ENCODE measurements around the gene RAC3. TPM values are rescaled to one million over a fixed set of nuclear protein-coding genes. Genes with fewer than 3 reads are reported as not detected.

RAC3 gene
- total and polyA plus RNA-seq, 2 of the 8 experiments (the other 6 are each of a cell fraction or from before 2014, with no cell fraction given), result 177 to 299 TPM

DNA sequence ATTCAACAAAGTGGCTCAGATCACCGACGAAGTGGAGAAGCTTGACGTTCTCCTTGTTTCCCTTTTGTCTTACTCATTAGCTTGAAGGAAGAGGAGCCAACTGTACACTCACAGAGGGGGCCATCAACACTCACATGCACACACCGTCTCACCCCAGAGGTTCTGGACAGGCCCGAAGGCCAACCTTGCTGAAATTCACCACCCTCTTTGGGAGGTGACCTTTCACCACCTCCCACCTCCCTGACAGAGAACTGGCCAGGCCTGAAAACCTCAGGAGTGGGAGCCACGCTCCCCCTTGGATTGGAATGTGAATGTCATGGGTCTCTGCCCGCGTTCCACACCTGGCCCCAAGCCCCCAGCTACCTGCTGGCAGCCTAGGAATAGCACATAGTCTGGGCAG is 4.0 kb downstream of the RAC3 start (continued):
- TF ChIP-seq RXRA (IDR thresholded peaks at IDR 0.05; ENCODE audit: insufficient read depth, low read depth, low read length) (no peak), CEBPB (IDR thresholded peaks at IDR 0.05; ENCODE audit: low read depth, low read length) (no peak), BCL11A (IDR thresholded peaks at IDR 0.05; ENCODE audit: low read depth in 2 of 2, low read length in 2 of 2) (no peak), EGR1 (IDR thresholded peaks at IDR 0.05; ENCODE audit: borderline replicate concordance, low read depth, low read length) (no peak), CREB1 (IDR thresholded peaks at IDR 0.05) (no peak), TEAD4 (IDR thresholded peaks at IDR 0.05; ENCODE audit: low read depth, low read length) (no peak), RAD21 (IDR thresholded peaks at IDR 0.05 in 1 of 2, conservative IDR thresholded peaks at IDR 0.05 in 1 of 2; ENCODE audit: low read depth in 2 of 2, low read length in 2 of 2) (no peak), USF2 (IDR thresholded peaks at IDR 0.05; ENCODE audit: low read length) (no peak)

Data from H1 (cell line).